GM19372 (cell line): ENCODE data around the gene TAS1R2.
"Not testable (repeated sequence)": the region's sequence is repeated elsewhere in the genome, so short reads cannot be mapped to it uniquely, and the experiment has no call there.

Experiments
- ATAC-seq: cut with Tn5 transposase; IDR thresholded peaks from one replicate; pipeline ENCODE4 v1.9.1; 2021; ENCODE audit warnings: mild to moderate bottlenecking, low read depth, moderate library complexity; ENCODE audit not compliant: unreplicated experiment

TAS1R2 gene

DNA sequence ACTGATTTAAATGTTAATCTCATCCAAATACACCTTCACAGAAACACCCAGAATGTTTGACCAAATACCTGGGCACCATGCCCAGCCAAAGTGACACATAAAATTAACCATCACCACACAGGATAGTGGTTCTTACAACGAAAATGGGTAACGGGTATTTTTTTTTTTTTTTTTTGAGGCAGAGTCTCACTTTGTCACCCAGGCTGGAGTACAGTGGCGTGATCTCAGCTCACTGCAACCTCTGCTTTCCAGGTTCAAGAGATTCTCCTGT, 11.1 kb upstream of the TAS1R2 start:
- ATAC-seq: not testable (repeated sequence)

DNA sequence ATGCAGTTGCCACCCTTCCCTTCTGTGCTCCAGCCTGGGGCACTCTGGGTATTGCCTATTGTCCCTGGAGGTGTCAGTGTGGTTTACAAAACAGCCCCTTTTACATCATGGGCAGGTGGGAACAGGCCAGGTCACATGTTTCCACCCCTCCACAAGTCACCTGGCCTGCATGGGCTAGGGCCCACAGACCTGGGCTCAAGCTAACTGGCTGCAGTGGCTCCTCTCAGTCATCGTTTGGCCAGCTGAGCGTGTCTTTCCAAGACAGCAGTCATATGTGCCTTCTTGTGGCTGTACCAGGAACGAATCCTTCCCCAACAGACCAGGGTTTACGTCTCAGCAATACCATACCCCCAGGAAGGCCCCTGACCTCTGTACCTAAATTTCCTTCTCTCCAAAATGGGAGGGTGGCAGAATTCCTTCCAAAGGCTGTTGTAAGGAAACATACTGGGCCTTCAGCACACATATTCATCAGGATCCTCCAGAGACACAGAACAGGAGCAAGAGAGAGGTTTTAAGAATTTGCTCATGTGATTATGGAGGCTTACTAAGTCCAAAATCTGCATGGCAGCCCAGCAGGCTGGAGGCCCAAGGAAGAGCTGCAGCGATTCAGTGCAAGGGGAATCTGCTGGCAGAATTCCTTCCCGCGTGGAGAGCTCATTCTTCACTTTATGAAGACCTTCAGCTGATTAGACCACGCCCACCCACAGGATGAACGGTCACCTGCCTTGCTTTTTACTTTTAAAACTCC, 10.6 kb upstream of the TAS1R2 start:
- ATAC-seq: no peak

DNA sequence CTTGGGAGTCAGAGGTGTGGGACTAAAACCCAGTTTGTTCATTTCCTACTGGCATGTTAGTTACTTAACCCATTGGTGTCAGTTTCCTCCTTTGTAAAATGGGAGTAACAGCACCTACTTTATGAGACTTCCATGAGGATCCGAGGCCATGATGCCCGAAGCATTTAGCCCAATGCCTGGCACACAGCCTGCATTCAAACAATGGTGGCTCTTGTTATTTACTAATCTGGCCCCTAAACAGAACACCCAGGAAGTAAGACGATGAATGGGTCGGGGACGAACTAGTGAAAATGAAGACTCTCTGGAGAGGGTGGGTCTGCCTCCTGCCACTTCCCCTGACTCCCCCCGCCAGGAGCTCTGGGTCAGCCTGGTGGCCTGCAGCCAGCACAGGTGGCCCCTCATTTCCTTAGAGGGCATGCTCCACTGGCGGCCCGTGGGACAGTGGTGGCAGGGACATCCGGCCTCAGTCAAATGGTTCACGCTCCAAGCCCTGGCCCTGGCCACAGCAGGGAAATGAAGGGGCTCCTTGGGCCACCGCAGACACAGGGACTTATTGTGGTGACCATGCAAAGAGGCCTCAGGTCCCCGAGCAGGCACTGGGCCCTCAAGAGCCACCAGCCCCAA, 9.5 kb upstream of the TAS1R2 start:
- ATAC-seq: no peak

- ATAC-seq: no peak
These were observed 8.9 kb upstream of the TAS1R2 start for GRCh38 chr1:18868354-18868753.

DNA sequence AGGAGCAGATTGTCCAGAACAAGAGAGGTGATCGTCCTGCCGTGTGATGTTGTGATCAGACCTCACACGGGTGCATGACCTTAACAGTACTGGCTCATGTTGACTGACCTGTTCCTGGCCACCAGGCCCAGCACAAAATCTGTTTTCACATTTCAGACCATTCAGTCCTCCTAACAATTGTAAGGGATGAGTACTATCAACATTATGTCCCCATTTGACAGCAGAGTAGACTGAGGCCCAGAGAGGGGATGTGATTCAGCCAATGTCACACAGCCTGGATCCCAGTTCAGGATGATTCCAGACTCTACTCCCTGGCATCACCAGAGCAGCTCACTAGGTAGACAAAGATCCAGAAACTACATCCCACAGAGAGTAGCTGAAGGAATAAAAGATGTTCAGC, 7.4 kb upstream of the TAS1R2 start:
- ATAC-seq: no peak

DNA sequence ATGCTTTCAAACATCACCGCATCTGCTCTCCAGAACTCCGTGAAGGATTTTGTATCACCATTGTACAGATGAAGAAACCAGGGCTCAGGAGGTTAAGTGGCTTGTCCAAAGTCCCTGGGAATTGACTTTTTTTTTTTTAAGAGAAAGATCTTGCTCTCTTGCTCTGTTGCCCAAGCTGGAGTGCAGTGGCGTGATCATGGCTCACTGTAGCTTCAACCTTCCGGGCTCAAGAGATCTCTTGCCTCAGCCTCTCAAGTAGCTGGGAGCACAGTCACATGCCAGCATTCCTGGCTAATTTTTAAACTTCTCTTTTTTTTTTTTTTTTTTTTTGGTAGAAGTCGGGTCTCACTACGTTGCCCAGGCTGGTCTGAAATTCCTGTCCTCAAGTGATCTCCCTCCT, 6.9 kb upstream of the TAS1R2 start:
- no peak for ATAC-seq

- no peak for ATAC-seq
These were observed 5.7 kb upstream of the TAS1R2 start for GRCh38 chr1:18865176-18865575.

DNA sequence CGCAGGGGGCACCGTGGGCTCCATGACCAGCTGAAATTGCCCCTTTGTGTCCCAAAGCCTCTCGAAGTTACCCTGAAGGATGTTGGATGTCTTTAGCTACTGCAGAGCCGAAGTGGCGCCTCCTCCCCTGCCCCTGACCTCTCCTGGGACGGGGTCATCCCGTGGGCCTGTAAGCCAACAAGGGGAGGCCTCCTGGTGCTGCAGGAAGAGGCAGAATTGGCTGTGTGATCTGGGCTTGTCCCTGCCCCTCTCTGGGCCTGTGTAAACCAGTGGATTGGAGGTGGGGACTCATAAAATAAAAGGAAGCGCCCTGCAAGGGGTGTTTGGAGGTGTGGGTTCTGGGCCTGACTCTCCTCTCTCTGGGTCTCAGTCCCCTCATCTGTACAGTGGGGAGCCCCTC, 2.1 kb upstream of the TAS1R2 start:
- no peak for ATAC-seq

- ATAC-seq: no peak
These were observed 1.6 kb upstream of the TAS1R2 start for GRCh38 chr1:18861082-18861481.

DNA sequence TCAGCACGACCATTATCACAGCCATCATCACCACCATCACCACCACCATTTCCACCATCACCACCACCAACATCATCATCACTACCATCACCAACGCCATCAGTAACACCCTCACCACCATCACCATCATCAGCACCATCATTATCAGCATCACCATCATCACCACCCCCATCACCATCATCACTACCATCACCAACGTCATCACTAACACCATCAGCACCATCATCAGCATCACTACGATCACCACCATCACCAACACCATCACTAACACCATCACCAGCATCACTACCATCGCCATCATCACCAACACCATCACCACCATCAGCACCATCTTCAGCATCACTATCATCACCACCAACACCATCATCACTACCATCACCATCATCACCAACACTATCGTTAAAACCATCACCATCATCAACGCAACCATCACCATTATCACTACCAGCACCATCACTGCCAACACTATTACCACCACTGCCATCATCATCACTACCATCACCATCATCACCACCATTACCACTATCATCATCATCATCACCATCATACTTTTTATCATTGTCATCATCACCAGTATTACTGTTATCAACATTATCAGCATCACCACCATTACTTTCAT, 1.3 kb downstream of the TAS1R2 start:
- no peak for ATAC-seq

DNA sequence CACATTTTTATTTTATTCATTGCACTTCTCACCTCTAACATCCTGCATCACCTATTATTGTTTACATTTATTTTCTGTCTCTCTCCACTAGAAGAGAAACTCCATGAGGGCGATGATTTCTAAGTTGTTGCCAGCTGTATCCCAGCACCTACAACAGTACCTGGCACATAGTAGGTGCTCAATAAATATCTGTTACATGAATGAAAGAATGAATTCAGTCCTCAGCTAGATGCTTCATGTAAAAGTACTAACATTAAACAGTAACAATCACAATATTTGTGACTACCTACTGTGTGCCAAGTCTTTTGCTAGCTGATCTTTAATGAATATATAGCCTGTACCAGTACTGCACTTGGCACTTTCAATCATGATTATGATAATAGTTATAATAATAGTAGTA, 3.0 kb downstream of the TAS1R2 start:
- no peak for ATAC-seq

DNA sequence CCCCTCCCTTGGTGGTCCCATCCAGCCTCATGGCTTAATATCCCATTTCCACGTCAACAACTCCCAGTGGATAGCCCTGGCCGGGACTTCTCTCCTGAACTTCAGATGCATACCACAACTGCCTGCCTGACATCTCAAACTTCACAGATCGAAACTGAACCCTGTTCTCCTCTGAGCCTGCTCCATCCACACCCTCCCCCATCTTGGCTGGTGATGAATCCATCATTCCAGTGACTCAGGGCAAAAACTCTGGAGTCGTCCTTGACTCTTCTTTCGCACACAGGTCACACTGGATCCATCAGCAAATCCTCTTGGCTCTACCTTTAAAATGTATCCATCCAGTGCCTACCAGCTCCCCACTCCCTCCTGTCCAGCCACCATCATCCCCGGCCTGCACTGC, 3.9 kb downstream of the TAS1R2 start:
- ATAC-seq: no peak

DNA sequence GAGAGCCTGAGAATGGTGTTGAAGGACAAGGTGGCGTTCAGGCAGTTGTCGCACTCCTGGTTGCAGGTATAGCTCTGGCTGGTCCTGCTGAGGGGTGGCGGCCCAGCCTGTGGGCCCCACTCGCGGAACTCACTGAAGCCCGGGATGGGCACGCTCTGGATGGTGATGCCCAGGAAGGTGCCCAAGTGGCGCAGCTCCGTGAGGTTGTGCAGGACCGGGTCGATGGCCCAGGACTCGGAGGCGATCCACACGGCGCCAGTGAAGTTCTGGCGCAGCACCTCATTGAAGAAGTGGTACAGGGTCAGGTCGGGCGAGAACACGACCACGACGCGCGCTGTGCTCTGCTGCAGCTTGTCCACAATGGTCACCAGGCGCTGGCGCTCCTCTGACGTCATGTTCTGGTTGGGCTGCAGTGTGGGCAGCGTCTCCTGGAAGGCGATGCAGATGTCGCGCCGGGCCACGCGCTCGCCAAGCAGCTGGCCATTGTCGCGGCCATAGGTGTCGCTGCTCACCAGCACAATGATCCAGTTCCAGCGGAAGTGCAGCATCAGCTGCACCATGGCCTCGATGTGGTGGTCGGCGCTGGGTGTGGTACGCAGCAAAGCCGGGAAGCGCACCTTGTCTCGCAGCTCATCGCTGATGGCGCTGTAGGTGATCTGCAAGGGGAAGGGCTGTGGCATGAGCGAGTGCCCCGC, 5.0 kb downstream of the TAS1R2 start:
- no peak for ATAC-seq

DNA sequence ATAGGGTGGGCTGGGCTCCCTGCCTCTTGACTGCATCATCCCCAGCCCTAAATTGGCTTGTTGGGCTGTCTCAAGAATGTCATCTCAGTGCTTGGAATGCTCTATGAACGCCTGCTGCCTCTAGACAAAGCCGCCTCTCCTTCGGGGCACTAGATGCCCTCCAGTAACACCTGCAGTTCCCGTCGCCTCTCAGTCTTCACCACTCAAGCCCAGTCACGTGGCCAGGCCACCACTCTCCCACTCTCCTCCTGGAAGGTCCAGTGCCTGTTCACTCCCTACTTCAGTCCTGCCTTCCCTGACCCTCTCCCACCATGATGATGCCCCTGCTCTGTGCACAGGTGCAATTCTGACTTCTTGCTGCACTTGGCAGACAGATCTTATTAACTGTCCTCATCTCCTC, 7.0 kb downstream of the TAS1R2 start:
- ATAC-seq: no peak

DNA sequence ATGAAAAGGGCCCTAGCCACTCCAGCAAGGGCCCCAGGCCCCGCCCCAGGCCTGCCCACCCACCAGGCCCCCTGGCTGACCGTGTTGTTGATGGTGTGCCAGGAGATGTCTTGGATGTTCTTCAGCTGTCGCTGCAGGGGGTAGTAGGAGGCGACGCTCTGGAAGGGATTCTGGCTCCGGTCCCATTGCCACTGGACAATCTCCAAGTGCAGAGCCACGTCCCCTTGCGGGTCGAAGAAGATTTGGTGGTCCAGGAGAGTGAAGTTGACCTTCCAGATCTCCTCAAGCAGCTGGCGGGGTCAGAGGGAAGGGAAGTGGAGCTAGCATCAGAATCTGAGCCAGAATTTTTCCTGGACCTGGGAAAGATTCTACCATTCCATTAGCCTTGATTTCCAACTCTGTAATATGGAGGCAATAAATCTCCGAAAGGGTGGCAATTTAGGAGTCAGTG, 10.2 kb downstream of the TAS1R2 start:
- ATAC-seq: no peak

DNA sequence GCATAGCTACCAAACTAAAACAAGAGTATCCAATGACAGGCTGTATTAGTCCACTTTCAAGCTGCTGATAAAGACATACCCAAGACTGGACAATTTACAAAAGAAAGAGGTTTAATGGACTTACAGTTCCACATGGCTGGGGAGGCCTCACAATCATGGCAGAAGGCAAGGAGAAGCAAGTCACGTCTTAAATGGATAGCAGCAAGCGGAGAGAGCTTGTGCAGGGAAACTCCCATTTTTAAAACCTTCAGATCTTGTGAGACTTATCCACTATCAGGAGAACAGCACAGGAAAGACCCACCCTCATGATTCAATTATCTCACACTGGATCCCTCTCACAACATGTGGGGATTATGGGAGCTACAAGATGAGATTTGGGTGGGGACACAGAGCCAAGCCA, 11.7 kb downstream of the TAS1R2 start:
- ATAC-seq: not testable (repeated sequence)

DNA sequence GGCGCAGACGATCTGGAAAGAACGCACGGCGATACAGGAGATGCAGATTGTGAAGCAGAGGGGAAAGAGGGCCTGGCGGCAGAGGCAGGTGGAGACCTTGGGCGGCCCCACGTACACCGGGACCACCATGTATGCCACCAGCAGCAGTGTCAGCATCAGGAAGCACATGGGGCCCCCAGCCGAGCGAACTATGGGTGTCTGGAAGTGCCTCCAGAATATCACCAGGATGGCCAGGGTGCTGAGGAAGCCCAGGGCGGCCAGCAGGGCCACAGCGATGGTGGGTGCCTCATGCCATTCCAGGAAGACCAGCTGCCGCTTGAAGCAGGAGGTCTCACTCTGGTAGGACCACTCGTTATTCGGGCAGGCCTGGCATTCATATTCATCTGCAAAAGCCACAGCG, 19.3 kb downstream of the TAS1R2 start:
- no peak for ATAC-seq

GRCh38 chr1:18836654-18837053, 22.8 kb downstream of the TAS1R2 start:
- no peak for ATAC-seq

GRCh38 chr1:18832319-18832718, 27.1 kb downstream of the TAS1R2 start:
- not testable (repeated sequence) for ATAC-seq

- no peak for ATAC-seq
These were observed 27.8 kb downstream of the TAS1R2 start for GRCh38 chr1:18831656-18832055.

DNA sequence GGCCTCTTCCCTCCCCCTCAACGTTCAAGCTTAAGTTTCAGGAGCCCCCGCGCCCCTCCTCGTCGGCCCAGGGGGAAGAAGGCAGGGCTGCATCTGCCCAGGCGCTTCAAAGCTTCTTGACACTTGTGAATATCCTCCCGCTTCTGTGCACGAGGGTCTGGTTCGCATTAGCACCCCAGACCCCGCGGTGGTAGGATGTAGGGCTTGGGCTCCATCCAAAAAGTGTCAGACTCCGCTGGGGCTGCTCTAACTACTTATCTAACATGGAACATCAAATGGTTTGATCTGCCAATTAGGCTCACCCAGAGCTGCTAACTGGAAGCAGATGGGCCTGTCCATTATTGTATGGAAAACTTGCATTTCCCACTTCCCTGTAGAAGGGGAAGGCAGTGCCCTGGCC, 28.9 kb downstream of the TAS1R2 start:
- ATAC-seq: no peak

DNA sequence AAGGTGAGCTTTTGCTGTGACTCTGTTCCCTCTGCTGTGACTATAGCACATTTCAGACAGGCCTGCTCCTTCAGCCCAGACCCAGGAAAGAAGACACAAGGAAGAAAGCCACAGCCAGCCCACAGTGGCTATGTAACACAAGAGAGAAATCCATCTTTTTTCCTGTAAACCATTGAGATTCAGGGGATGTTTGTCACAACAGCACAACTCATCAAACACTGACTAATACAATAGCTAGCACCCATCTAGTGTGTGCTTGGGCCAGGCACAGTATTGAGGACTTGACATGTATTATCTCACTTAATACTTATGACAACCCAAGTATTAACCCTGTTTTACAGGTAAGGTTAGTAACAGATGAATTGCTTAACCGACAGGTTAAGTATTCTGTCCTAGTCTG, 29.8 kb downstream of the TAS1R2 start:
- ATAC-seq: no peak
